Mesenchymal stem cell (in vitro differentiated cells and primary cell): Measurements from ENCODE around the gene MTX1.

Experiments used
- DNase-seq: peaks from one replicate; pipeline ENCODE4 v3.0.0-alpha.2; 2013
- H2AFZ ChIP-seq: one replicate; pipeline ENCODE4 v1.6.1; 2013; ENCODE audit warnings: low read depth, mild to moderate bottlenecking, control low read depth, inconsistent platforms, low read length, moderate library complexity
- H2AK5ac ChIP-seq: 2 replicates; pipeline ENCODE4 v1.6.1; 2013; ENCODE audit warnings: low read length, moderate library complexity, mild to moderate bottlenecking, inconsistent platforms; ENCODE audit not compliant: severe bottlenecking
- H2BK120ac ChIP-seq: one replicate; pipeline ENCODE4 v1.6.1; 2013; ENCODE audit warnings: low read depth, mild to moderate bottlenecking, inconsistent platforms, low read length, moderate library complexity
- H2BK12ac ChIP-seq, 2 experiments: one replicate each; pipeline ENCODE4 v1.6.1; 2013; ENCODE audit warnings: inconsistent platforms in 2 of 2, low read length in 2 of 2, mild to moderate bottlenecking in 2 of 2, moderate library complexity in 2 of 2, control low read depth in 1 of 2
- H2BK15ac ChIP-seq: one replicate; pipeline ENCODE4 v1.6.1; 2013; ENCODE audit warnings: mild to moderate bottlenecking, low read depth, inconsistent platforms; ENCODE audit not compliant: poor library complexity, severe bottlenecking
- H2BK5ac ChIP-seq: 2 replicates; pipeline ENCODE4 v1.6.1; 2013; ENCODE audit warnings: low read depth, mild to moderate bottlenecking, low read length, control low read depth, inconsistent platforms; ENCODE audit not compliant: poor library complexity, severe bottlenecking
- H3K14ac ChIP-seq, 2 experiments: one replicate each; pipeline ENCODE4 v1.6.1; 2013; ENCODE audit warnings: inconsistent platforms in 2 of 2, low read length in 2 of 2, control low read depth in 1 of 2, mild to moderate bottlenecking in 1 of 2, moderate library complexity in 1 of 2
- H3K18ac ChIP-seq, 2 experiments: one replicate each; pipeline ENCODE4 v1.6.1; 2013; ENCODE audit warnings: inconsistent platforms in 2 of 2, low read length in 2 of 2, control low read depth in 1 of 2, low read depth in 1 of 2, mild to moderate bottlenecking in 1 of 2
- H3K23ac ChIP-seq, 2 experiments: one replicate each; pipeline ENCODE4 v1.6.1; 2013; ENCODE audit warnings: inconsistent platforms in 2 of 2, low read length in 2 of 2, mild to moderate bottlenecking in 2 of 2, moderate library complexity in 2 of 2, control low read depth in 1 of 2
- H3K27ac ChIP-seq: 2 replicates; pipeline ENCODE4 v1.5.1; 2013; ENCODE audit warnings: mild to moderate bottlenecking, moderate library complexity, low read length, control low read depth, inconsistent platforms; ENCODE audit not compliant: poor library complexity, severe bottlenecking
- H3K27me3 ChIP-seq, 2 experiments: 2 replicates each; pipeline versions ENCODE4 v1.6.1 to v1.7.0; 2013; ENCODE audit warnings: low read length in 2 of 2, mild to moderate bottlenecking in 2 of 2, moderate library complexity in 2 of 2, control low read depth in 1 of 2, inconsistent platforms in 1 of 2; ENCODE audit not compliant: control insufficient read depth in 1 of 2, insufficient read depth in 1 of 2
- H3K36me3 ChIP-seq, 2 experiments: 2 replicates each; pipeline versions ENCODE4 v1.6.1 to v1.7.0; 2013; ENCODE audit warnings: low read length in 2 of 2, control low read depth in 1 of 2, inconsistent platforms in 1 of 2, low read depth in 1 of 2, mild to moderate bottlenecking in 1 of 2; ENCODE audit not compliant: insufficient read depth in 2 of 2, control insufficient read depth in 1 of 2
- H3K4ac ChIP-seq, 2 experiments: one replicate each; pipeline ENCODE4 v1.6.1; 2013; ENCODE audit warnings: inconsistent platforms in 2 of 2, low read length in 2 of 2, mild to moderate bottlenecking in 2 of 2, moderate library complexity in 2 of 2, control low read depth in 1 of 2, low read depth in 1 of 2
- H3K4me1 ChIP-seq: 2 replicates; pipeline ENCODE4 v1.6.1; 2013; ENCODE audit warnings: low read depth, low read length, control low read depth; ENCODE audit not compliant: control insufficient read depth, insufficient read depth
- H3K4me2 ChIP-seq: 2 replicates; pipeline ENCODE4 v1.6.1; 2013; ENCODE audit warnings: low read length, mild to moderate bottlenecking, inconsistent platforms; ENCODE audit not compliant: poor library complexity, severe bottlenecking
- H3K4me3 ChIP-seq, 2 experiments: 2 replicates each; pipeline versions ENCODE4 v1.5.1 to v1.7.0; 2013; ENCODE audit warnings: low read length in 2 of 2, mild to moderate bottlenecking in 2 of 2, control low read depth in 1 of 2, low read depth in 1 of 2; ENCODE audit not compliant: insufficient read depth in 1 of 2
- H3K79me1 ChIP-seq: replicated peaks from 2 replicates; pipeline ENCODE4 v1.6.1; 2013; ENCODE audit warnings: mild to moderate bottlenecking, control low read depth, low read length, inconsistent platforms; ENCODE audit not compliant: poor library complexity, severe bottlenecking
- H3K9ac ChIP-seq: 2 replicates; pipeline ENCODE4 v1.7.0; 2013; ENCODE audit warnings: mild to moderate bottlenecking, low read length, moderate library complexity
- H3K9me3 ChIP-seq: 2 replicates; pipeline ENCODE4 v1.7.0; 2013; ENCODE audit warnings: mild to moderate bottlenecking, low read length; ENCODE audit not compliant: control insufficient read depth
- H4K8ac ChIP-seq: one replicate; pipeline ENCODE4 v1.6.1; 2013; ENCODE audit warnings: inconsistent platforms, mild to moderate bottlenecking, low read length, moderate library complexity
- H4K91ac ChIP-seq: one replicate; pipeline ENCODE4 v1.6.1; 2013; ENCODE audit warnings: mild to moderate bottlenecking, low read length, inconsistent platforms
- WGBS: methylation state at CpG from one replicate; pipeline ENCODE4 v1.1.7; 2013; ENCODE audit warnings: mixed read lengths; 5-methylcytosine and 5-hydroxymethylcytosine counted together

Gene MTX1

GRCh38 chr1:155196103-155196892 lies 12.2 kb upstream of the MTX1 start:
- H3K4me2 ChIP-seq, result no peak overlapping the region
- no peak overlapping the region for H2BK15ac ChIP-seq
- no peak overlapping the region for H4K8ac ChIP-seq
- no peak overlapping the region for H2BK5ac ChIP-seq
- H3K4me1 ChIP-seq, result peaks cover 28% of the 10 kb centered on the region
- H3K27me3 ChIP-seq, result no peaks in the 10 kb centered on the region
- H3K9me3 ChIP-seq, result no peaks in the 10 kb centered on the region
- H3K18ac ChIP-seq, result no peak overlapping the region
- H3K14ac ChIP-seq, result no peak overlapping the region
- no peak overlapping the region for H3K27ac ChIP-seq
- peak overlapping the region in 1 of 2 experiments; percentile 81 for H3K4me3 ChIP-seq
- H2BK120ac ChIP-seq, result no peak overlapping the region
- H2BK12ac ChIP-seq, result no peak overlapping the region
- peaks cover 35 to 47% of the 10 kb centered on the region in 2 experiments for H3K36me3 ChIP-seq
- H3K23ac ChIP-seq, result no peak overlapping the region
- WGBS, result 83% methylated on average over 6 of the region's 6 CpGs
- H3K9ac ChIP-seq, result peak overlapping the region; percentile 96
- no peak overlapping the region for H2AFZ ChIP-seq
- no peak overlapping the region for H2AK5ac ChIP-seq
- no peak overlapping the region for H4K91ac ChIP-seq
- H3K4ac ChIP-seq, result no peak overlapping the region
- peaks cover 11% of the 10 kb centered on the region for H3K79me1 ChIP-seq
- no peak for DNase-seq

- Histone ChIP-seq H2BK12ac (no peak overlapping the region), H3K4ac (no peak overlapping the region), H2BK5ac (no peak overlapping the region), H3K4me2 (no peak overlapping the region), H3K79me1 (peaks cover 11% of the 10 kb centered on the region), H2AFZ (no peak overlapping the region), H3K27me3 (no peaks in the 10 kb centered on the region), H2BK120ac (no peak overlapping the region), H2AK5ac (no peak overlapping the region), H3K23ac (no peak overlapping the region), H2BK15ac (peak overlapping the region; percentile 19), H3K36me3 (peaks cover 42 to 55% of the 10 kb centered on the region in 2 experiments), H4K91ac (peak overlapping the region; percentile 10), H3K4me3 (no peak overlapping the region), H3K18ac (no peak overlapping the region), H3K4me1 (peaks cover 29% of the 10 kb centered on the region), H4K8ac (no peak overlapping the region), H3K9me3 (no peaks in the 10 kb centered on the region), H3K14ac (no peak overlapping the region), H3K27ac (no peak overlapping the region), H3K9ac (no peak overlapping the region)
- no peak for DNase-seq
- 94% methylated on average over 20 of the region's 20 CpGs for WGBS
Measured at GRCh38 chr1:155196893-155197638, 11.4 kb upstream of the MTX1 start.

DNA sequence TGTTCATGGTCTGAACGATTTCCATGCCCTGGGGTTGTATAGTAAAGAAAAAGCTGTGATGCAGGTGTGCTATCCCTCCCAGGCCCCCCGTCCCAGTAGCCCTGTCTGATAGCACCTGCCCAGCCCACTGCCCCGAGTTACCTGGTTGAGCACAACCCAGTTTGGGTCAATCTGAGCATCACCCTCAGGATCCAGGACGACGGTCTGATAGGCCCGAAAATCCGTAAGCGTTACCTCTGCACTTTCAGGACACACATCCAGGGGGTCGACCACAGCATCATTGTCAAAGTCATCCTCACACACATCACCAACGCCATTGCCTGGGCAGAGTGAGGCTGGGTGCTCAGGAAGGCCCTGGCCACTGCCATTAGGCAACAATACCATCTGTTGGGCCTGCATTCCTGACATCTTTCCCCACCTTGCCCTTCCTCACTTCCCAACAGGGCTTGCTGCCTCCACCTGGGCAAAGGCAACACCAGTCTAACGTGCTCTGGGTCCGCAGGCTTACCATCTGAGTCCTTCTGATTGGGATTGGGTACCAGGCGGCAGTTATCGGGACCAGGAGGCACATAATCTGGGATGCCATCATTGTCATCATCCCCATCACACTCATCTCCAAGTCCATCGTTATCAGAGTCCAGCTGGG lies 10.5 kb upstream of the MTX1 start:
- no peak overlapping the region for H4K91ac ChIP-seq
- no peak for DNase-seq
- H2BK5ac ChIP-seq, result no peak overlapping the region
- H2AK5ac ChIP-seq, result no peak overlapping the region
- H3K36me3 ChIP-seq, result peaks cover 51 to 63% of the 10 kb centered on the region in 2 experiments
- H3K9me3 ChIP-seq, result no peaks in the 10 kb centered on the region
- H3K4me1 ChIP-seq, result peaks cover 24% of the 10 kb centered on the region
- H2BK12ac ChIP-seq, result no peak overlapping the region
- H3K23ac ChIP-seq, result no peak overlapping the region
- H3K4me2 ChIP-seq, result no peak overlapping the region
- H3K9ac ChIP-seq, result no peak overlapping the region
- H4K8ac ChIP-seq, result no peak overlapping the region
- H3K27me3 ChIP-seq, result no peaks in the 10 kb centered on the region
- H3K18ac ChIP-seq, result no peak overlapping the region
- WGBS, result 98% methylated on average over 15 of the region's 15 CpGs
- peaks cover 12% of the 10 kb centered on the region for H3K79me1 ChIP-seq
- H2BK120ac ChIP-seq, result no peak overlapping the region
- H2AFZ ChIP-seq, result no peak overlapping the region
- H3K27ac ChIP-seq, result no peak overlapping the region
- H2BK15ac ChIP-seq, result no peak overlapping the region
- H3K4ac ChIP-seq, result no peak overlapping the region
- H3K14ac ChIP-seq, result no peak overlapping the region
- no peak overlapping the region for H3K4me3 ChIP-seq

GRCh38 chr1:155198547-155198906 lies 10.0 kb upstream of the MTX1 start:
- Histone ChIP-seq H3K4me1 (peaks cover 21% of the 10 kb centered on the region), H2BK5ac (no peak overlapping the region), H3K36me3 (peaks cover 54 to 66% of the 10 kb centered on the region in 2 experiments), H3K23ac (no peak overlapping the region), H3K4me3 (no peak overlapping the region), H2AFZ (no peak overlapping the region), H3K14ac (no peak overlapping the region), H3K27me3 (no peaks in the 10 kb centered on the region), H2BK15ac (no peak overlapping the region), H3K4me2 (no peak overlapping the region), H3K79me1 (peaks cover 12% of the 10 kb centered on the region), H4K91ac (no peak overlapping the region), H2AK5ac (no peak overlapping the region), H2BK12ac (no peak overlapping the region), H4K8ac (no peak overlapping the region), H3K18ac (no peak overlapping the region), H3K9me3 (no peaks in the 10 kb centered on the region), H3K9ac (no peak overlapping the region), H3K4ac (no peak overlapping the region), H2BK120ac (no peak overlapping the region), H3K27ac (no peak overlapping the region)
- no peak for DNase-seq
- WGBS, result 100% methylated on average over 3 of the region's 3 CpGs
